Small intestine (tissue), 7 donors: Measurements from ENCODE around the gene THSD4. TPM values are rescaled to one million over a fixed set of nuclear protein-coding genes. Genes with fewer than 3 reads are reported as not detected.

ENCODE experiments used
- DNase-seq, 2 donors: peaks; one replicate each; pipeline versions ENCODE4 v3.0.0 to v3.0.0-alpha.2; 2013
- FAIRE-seq: peaks from 2 replicates; lab custom pipeline; 2012; peaks lifted over from hg19 to GRCh38; lab: Jason Lieb, UNC
- H3K27ac ChIP-seq, 3 donors: one replicate each; pipeline ENCODE4 v1.5.1; 2013; ENCODE audit warnings: low read length in 2 of 3, mild to moderate bottlenecking in 2 of 3, control low read depth in 1 of 3, inconsistent platforms in 1 of 3, low read depth in 1 of 3, moderate library complexity in 1 of 3
- H3K27me3 ChIP-seq, 3 donors: one replicate each; pipeline ENCODE4 v1.6.1; 2013; ENCODE audit warnings: low read length in 3 of 3, inconsistent platforms in 1 of 3; ENCODE audit not compliant: control insufficient read depth in 3 of 3, insufficient read depth in 3 of 3
- H3K36me3 ChIP-seq, 3 donors: one replicate each; pipeline ENCODE4 v1.6.1; 2013; ENCODE audit warnings: low read length in 3 of 3, inconsistent platforms in 1 of 3, low read depth in 1 of 3, mild to moderate bottlenecking in 1 of 3, moderate library complexity in 1 of 3; ENCODE audit not compliant: control insufficient read depth in 3 of 3, insufficient read depth in 2 of 3
- H3K4me1 ChIP-seq, 3 donors: one replicate each; pipeline ENCODE4 v1.6.1; 2013; ENCODE audit warnings: low read length in 2 of 3, inconsistent platforms in 1 of 3, low read depth in 1 of 3, mild to moderate bottlenecking in 1 of 3, moderate library complexity in 1 of 3; ENCODE audit not compliant: control insufficient read depth in 3 of 3, insufficient read depth in 2 of 3
- H3K4me3 ChIP-seq, 3 donors: one replicate each; pipeline ENCODE4 v1.5.1; 2013; ENCODE audit warnings: low read length in 3 of 3, control low read depth in 1 of 3, inconsistent platforms in 1 of 3, low read depth in 1 of 3, mild to moderate bottlenecking in 1 of 3, moderate library complexity in 1 of 3
- H3K9me3 ChIP-seq, 2 donors: one replicate each; pipeline ENCODE4 v1.6.1; 2013; ENCODE audit warnings: low read depth in 1 of 2, low read length in 1 of 2; ENCODE audit not compliant: control insufficient read depth in 2 of 2, insufficient read depth in 1 of 2
- WGBS, 3 donors: extraction: QIAGEN DNeasy Blood & Tissue Kit; methylation state at CpG; one replicate each; pipeline ENCODE4 v1.1.7; 2013; 5-methylcytosine and 5-hydroxymethylcytosine counted together
- polyA plus RNA-seq, 4 donors: library from polyadenylated mRNA; stranded (reverse) in 3 of 4; unstranded in 1 of 4; fragments of 200-250 nt in 3 of 4; fragments of 120-200 nt in 1 of 4; gene quantifications; one replicate each; pipeline versions ENCODE4 v1.2.1 to v1.2.3, GENCODE V29; 2013
- donor health status: healthy with polysubstance abuse.
- donor health status: control.
- donor health status: control.
- donor health status: Bipolar disorder and iron deficiency.
- donor health status: healthy.

THSD4 gene
- polyA plus RNA-seq, 4 donors: 3.6 to 14.4 (median 9.7) TPM

DNA sequence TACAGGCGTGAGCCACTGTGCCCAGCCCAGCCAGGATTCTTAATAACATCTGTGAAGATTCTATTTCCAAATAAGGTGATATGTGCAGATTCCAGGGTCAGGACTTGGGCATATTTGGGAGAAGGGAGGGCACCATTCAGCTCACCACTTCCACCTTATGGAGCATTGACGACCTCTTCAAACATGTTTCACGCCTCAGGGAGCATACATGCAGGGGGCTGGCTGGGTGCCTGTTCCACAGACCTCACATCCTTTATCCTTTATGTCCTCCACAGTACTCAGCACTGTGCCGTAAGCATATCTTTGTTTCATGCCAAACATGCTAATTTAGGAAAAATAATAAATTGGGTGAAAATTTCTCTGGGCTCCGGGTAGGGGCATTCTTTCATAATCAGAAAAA lies 229.0 kb downstream of the THSD4 start:
- Histone ChIP-seq H3K27me3 (no peaks in the 10 kb centered on the region), H3K36me3 (peaks cover 0 to 10% (median 0%) of the 10 kb centered on the region in 3 donors), H3K9me3 (no peaks in the 10 kb centered on the region), H3K4me1 (no peaks in the 10 kb centered on the region), H3K4me3 (no peak overlapping the region), H3K27ac (no peak overlapping the region)
- FAIRE-seq (no peak), DNase-seq (no peak)
- 92 to 96% (median 94%) methylated on average over 5 of the region's 5 CpGs for WGBS, 3 donors

DNA sequence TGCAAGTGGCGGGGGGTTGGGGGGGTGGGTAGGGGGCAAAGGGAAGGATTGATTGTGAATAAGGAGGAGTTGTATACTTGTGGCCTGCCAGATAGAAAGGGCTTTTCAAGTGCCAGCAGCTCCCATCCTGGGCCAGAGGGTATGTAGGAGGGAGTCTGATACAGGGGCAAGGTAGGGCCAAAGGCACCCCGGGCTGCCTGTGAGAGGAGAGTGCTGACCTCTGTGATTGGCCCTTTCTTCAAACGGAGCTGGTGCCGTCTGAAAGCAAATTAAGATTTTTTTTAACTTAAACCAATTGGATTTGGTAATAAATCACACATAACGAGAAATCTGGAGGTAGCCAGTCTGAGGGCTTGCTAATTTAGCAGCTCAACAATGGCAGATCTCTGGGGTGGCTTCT lies 229.9 kb downstream of the THSD4 start:
- no peak overlapping the region for H3K27ac ChIP-seq
- H3K9me3 ChIP-seq: no peaks in the 10 kb centered on the region
- H3K27me3 ChIP-seq: no peaks in the 10 kb centered on the region
- H3K4me1 ChIP-seq: no peaks in the 10 kb centered on the region
- no peak overlapping the region for H3K4me3 ChIP-seq
- FAIRE-seq: no peak
- 73 to 91% (median 79%) methylated on average over 5 of the region's 5 CpGs for WGBS, 3 donors
- no peak for DNase-seq
- peaks cover 0 to 10% (median 0%) of the 10 kb centered on the region in 3 donors for H3K36me3 ChIP-seq

DNA sequence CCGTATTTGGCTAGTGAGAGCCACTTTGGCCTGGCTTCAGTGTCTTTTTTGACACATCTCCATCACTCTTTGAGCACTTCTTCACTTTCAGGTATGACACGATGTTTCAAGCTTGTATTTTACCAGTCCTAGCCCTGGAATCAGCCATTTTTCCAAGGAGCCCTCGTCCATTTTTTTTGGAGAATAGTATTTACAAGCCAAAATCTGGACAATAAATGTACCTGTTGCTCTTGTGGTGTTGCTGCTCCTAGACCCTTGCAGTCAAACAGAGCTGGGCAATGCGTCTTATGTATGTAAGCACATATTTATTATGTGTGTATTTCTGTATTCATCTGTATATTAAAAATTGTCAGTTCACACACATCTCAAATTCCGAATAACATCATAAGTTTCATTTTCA lies 231.2 kb downstream of the THSD4 start:
- Histone ChIP-seq H3K4me3 (no peak overlapping the region), H3K9me3 (no peaks in the 10 kb centered on the region), H3K36me3 (peaks cover 0 to 10% (median 0%) of the 10 kb centered on the region in 3 donors), H3K4me1 (no peaks in the 10 kb centered on the region), H3K27ac (no peak overlapping the region), H3K27me3 (no peaks in the 10 kb centered on the region)
- DNase-seq: no peak
- FAIRE-seq: no peak
- 81 to 91% (median 91%) methylated on average over 5 of the region's 5 CpGs for WGBS, 3 donors

DNA sequence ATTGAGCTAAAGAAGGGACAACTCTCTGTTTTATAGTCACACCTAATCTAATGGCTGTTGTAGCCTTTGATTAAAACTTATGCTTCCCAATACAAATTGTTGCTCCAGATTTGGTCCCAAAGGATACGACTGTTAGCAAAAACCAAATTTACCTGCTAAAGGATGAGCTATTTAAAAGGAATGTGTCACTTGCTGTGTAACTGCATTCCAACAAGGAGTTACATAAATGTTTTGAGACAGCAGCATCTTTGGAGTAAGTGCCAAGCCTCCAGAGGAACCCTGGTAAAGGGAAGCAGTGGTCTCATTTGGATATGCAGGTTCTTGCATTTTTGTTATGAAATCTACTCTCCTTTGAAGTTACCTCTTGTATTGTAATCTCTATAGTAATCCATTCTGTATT lies 233.3 kb downstream of the THSD4 start:
- no peaks in the 10 kb centered on the region for H3K9me3 ChIP-seq
- no peaks in the 10 kb centered on the region for H3K27me3 ChIP-seq
- no peak overlapping the region for H3K27ac ChIP-seq
- DNase-seq (no peak), FAIRE-seq (no peak)
- H3K4me3 ChIP-seq: no peak overlapping the region
- 90 to 94% (median 92%) methylated on average over 1 of the region's 1 CpG for WGBS, 3 donors
- peaks cover 0 to 1% (median 0%) of the 10 kb centered on the region in 3 donors for H3K4me1 ChIP-seq
- peaks cover 0 to 4% (median 0%) of the 10 kb centered on the region in 3 donors for H3K36me3 ChIP-seq

DNA sequence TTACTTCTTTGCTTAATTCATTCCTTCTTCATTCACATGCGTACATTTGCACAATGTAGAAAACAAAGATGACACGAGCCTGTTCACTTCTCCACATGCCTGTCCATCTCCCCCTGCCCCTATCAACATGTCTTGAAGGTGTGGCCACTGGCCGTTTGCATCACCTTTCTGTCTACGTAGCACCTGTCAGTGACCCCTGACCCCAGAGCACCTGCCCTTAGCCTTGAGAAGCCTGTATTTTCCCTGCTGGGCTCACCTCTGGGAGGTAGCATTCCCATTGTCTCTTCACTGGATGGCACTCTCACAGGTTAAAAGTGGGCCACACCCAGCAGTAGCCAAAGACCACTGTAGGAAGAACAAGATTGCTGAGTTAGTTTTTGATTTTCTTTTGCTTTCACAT lies 234.1 kb downstream of the THSD4 start:
- WGBS, 3 donors: 67 to 79% (median 78%) methylated on average over 4 of the region's 4 CpGs
- Histone ChIP-seq H3K27me3 (no peaks in the 10 kb centered on the region), H3K4me3 (no peak overlapping the region), H3K4me1 (peaks cover 0 to 2% (median 0%) of the 10 kb centered on the region in 3 donors), H3K27ac (no peak overlapping the region), H3K9me3 (no peaks in the 10 kb centered on the region), H3K36me3 (peaks cover 0 to 4% (median 0%) of the 10 kb centered on the region in 3 donors)
- DNase-seq: no peak
- no peak for FAIRE-seq

DNA sequence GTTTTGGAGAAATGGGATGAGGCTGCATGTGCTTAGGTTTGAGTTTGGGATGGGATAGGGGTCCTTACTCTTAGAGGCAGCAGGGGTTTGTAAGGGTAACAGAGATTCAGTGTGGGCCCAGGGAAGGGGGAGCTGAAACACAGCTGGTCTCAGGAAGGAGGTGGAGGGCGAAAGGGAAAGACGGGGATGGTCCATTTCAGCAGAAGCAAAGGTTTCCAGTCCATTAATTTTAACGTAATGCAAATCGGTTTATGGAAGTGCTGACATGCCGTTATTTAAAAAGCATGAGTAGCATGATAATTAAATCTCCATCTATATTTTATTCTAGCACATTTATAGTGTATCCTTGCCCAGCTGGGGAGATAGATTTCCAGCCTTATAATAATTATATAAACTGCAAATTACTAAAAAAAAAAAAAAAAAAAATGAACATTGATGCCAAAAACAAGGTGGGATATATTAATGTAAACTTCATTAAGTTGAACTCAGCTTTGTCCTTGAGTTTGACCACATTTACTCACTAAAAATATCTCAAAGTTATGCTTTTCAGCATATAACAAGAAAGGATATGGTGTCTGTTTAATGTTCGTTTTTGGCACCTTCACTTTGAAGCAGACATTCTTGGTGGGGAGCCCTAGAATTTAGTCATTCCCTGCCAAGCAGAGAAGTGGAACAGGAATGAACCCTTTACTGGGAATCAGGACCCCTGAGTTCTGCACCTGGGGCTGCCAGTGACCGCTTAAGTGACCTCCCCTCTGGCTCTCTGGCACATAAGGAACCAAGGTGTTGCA lies 234.7 kb downstream of the THSD4 start:
- Histone ChIP-seq H3K27ac (no peak overlapping the region), H3K9me3 (no peaks in the 10 kb centered on the region), H3K27me3 (no peaks in the 10 kb centered on the region), H3K4me1 (peaks cover 0 to 2% (median 0%) of the 10 kb centered on the region in 3 donors), H3K36me3 (peaks cover 0 to 4% (median 0%) of the 10 kb centered on the region in 3 donors), H3K4me3 (no peak overlapping the region)
- DNase-seq (no peak), FAIRE-seq (no peak)
- WGBS, 3 donors: 82 to 94% (median 83%) methylated on average over 7 of the region's 7 CpGs

DNA sequence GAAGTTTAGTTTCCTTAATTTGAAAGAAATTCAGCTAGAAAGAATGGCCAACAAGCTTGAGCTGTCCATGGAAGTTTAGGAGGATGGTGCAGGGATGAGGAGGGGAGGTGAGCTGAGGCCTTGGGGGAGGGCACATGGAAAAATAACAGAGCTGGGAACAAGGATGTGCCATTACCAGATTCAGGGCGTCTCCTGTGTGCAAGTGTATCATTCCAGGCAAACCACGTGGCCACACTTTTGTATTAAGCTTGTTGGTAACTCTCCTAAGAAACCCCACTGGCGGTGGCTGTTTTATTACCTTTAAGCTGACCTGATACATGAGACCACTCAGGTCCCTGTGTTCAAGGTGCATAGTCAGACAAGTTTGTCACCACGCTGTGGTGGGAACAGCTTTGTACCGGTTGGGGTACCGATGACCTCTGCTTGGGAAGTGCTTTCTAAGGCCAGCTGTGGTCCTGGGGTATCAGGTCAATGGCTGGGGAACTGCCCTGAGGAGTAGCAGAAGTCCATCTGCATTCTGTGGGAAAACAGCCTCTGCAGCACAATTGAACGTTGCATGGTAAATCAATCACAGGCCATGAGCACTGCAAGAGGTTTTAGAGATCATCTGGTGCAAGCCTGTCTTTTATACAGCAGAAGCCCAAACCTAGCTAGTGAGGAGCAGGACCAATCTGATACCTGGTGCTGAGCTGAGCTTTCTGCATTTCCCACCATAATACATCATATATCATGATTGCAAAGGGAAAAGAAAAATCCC lies 235.5 kb downstream of the THSD4 start:
- peaks cover 0 to 2% (median 0%) of the 10 kb centered on the region in 3 donors for H3K4me1 ChIP-seq
- no peak overlapping the region for H3K27ac ChIP-seq
- no peaks in the 10 kb centered on the region for H3K9me3 ChIP-seq
- FAIRE-seq: no peak
- WGBS, 3 donors: 86 to 93% (median 87%) methylated on average over 7 of the region's 7 CpGs
- no peak for DNase-seq
- H3K4me3 ChIP-seq: no peak overlapping the region
- H3K36me3 ChIP-seq: peaks cover 0 to 4% (median 0%) of the 10 kb centered on the region in 3 donors
- H3K27me3 ChIP-seq: no peaks in the 10 kb centered on the region

DNA sequence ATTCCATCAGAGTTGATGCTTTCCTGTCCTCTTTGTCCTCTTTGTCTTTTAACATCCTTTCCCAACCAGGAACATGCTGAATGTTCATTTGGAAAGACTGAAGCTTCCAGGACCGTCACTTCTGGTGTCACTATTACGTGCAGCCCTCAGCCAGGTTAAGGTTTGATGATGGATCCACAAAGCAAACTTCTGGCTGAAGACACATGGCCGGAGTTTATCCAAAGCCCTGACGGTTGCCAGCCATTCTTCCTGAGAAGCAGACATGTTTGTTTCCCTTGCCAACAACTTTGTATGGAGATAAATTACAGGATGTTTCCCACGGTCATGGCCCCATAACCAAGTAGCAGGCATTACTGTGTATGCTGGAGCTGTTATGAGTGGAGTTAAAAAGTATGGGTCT lies 236.9 kb downstream of the THSD4 start:
- FAIRE-seq (no peak), DNase-seq (no peak)
- H3K4me1 ChIP-seq: peaks cover 0 to 2% (median 0%) of the 10 kb centered on the region in 3 donors
- no peak overlapping the region for H3K4me3 ChIP-seq
- peaks cover 0 to 10% (median 0%) of the 10 kb centered on the region in 3 donors for H3K36me3 ChIP-seq
- 66 to 89% (median 76%) methylated on average over 5 of the region's 5 CpGs for WGBS, 3 donors
- no peaks in the 10 kb centered on the region for H3K27me3 ChIP-seq
- H3K9me3 ChIP-seq: no peaks in the 10 kb centered on the region
- H3K27ac ChIP-seq: no peak overlapping the region
